Activated CD4-positive, alpha-beta memory T cell treated with anti-CD3 and anti-CD28 coated beads for 36 hours (primary cell): ENCODE results near the gene ZSWIM7. TPM values are rescaled to one million over a fixed set of nuclear protein-coding genes. Genes with fewer than 3 reads are reported as not detected.

Source experiments
- CTCF ChIA-PET: fragments of 350-600 bp; sonication (Branson Sonifier 250); formaldehyde crosslinking; loops from one replicate; lab custom pipeline; 2021; ENCODE audit warnings: antibody characterized with exemption, inconsistent platforms; lab: Charles Lee
- POLR2A ChIA-PET: fragments of 350-600 bp; sonication (Branson Sonifier 250); formaldehyde crosslinking; loops from one replicate; lab custom pipeline; 2021; ENCODE audit warnings: antibody characterized with exemption; lab: Charles Lee
- DNase-seq: peaks from one replicate; pipeline ENCODE4 v3.0.0-alpha.2; 2020
- H3K27ac Mint-ChIP-seq: one replicate; pipeline ENCODE4 v1.8.0; 2021; ENCODE audit warnings: mixed read lengths
- H3K27me3 Mint-ChIP-seq: one replicate; pipeline ENCODE4 v1.8.0; 2021; ENCODE audit warnings: mixed read lengths
- H3K36me3 Mint-ChIP-seq: one replicate; pipeline ENCODE4 v1.8.0; 2021; ENCODE audit warnings: mixed read lengths
- H3K4me1 Mint-ChIP-seq: one replicate; pipeline ENCODE4 v1.8.0; 2021; ENCODE audit warnings: low read depth, mixed read lengths
- H3K4me3 Mint-ChIP-seq: one replicate; pipeline ENCODE4 v1.8.0; 2021; ENCODE audit warnings: mild to moderate bottlenecking, mixed read lengths
- H3K9me3 Mint-ChIP-seq: one replicate; pipeline ENCODE4 v1.8.0; 2021; ENCODE audit warnings: mixed read lengths
- intact Hi-C: fragments of 100-400 bp; cut with micrococcal nuclease; formaldehyde crosslinking; loops from one replicate; pipeline ENCODE4 v1.15.1; 2023
- total RNA-seq, 2 experiments: library from RNA; stranded (reverse); gene quantifications; one replicate each; pipeline ENCODE4 v1.2.3, GENCODE V29; 2021

ZSWIM7 gene
- total RNA-seq, 2 experiments from 2014 or later, result 11.2 to 12.0 TPM

DNA sequence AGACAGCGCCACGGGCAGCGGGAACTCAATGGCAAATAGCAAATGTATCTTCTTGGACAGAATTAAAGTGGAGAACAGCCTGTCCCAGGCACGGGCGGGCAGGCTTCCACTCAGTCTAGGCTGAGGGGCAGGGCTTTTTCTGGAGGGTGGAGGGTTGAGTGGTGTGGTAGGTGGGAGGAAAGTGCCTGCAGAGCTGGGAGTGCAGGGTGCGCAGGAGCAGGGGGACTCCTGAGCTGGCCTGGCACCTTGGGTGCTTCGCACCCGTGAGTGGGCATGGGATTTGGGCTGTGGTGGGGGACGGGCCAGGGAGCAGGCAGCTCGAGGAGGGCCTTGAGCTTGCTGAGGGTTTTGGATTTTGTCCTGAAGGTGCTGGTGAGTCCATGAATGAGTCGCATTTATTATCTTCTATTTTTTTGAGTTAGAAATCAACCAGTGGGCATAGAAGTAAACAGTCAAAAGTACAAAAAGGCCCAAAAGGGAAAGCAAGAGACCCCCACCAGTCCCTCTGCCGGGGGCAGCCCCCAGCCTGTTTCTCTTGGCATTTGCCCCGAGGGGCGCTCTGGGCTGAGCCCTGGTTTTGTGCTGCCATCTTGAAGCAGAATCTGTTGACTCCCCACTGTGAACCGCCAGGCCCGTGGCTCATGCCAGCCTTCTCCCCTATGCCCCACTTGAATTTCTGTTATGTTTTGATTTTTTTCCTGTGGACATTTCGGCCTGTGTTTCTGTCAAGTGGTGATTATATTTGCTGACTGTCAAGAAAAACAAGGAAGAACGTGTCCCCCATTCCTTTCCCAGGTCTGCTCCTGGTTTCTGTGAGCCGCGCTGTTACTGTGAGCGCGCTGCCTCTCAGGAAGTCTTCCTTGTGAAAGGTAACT, 46.4 kb downstream of the ZSWIM7 start:
- Mint-ChIP-seq H3K9me3 (no peaks in the 10 kb centered on the region), H3K4me1 (peaks cover 12% of the 10 kb centered on the region), H3K4me3 (no peak overlapping the region), H3K27ac (no peak overlapping the region), H3K36me3 (no peaks in the 10 kb centered on the region), H3K27me3 (peaks cover 25% of the 10 kb centered on the region)
- ChIA-PET CTCF (no interaction called here), POLR2A (interaction anchor here (1.2 kb wide), 1 partner anchor 46 kb away, joined by 3 read pairs; the partner anchor contains the start of genes TTC19 and ZSWIM7)
- intact Hi-C loops, result loop anchor here (10.0 kb wide), 1 partner anchor 58 kb away; no protein-coding TSS in a partner anchor
- no peak for DNase-seq

DNA sequence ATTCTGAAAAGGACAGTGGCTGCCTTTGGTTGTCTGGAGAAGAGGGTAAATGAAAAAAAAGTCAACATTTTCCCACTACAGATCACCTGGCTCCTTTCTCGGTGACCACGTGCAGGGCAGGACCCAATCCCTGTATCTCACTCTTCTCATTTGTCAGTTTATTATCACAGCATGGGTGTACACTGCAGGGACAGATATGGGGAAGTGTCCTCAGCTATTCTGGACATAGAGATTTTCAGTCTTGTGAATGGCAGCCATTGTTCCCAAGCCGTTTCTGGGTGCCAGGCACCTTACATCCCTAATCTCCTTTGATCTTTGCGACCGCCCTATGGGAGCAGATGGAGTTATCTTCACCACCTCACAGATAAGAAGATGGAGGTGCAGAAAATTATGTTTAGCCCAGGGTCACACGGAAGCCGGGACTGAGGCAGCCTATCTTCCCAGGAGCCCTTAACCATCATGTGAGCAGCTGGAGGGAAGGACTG, 47.4 kb downstream of the ZSWIM7 start:
- no peak for DNase-seq
- ChIA-PET POLR2A (interaction anchor here (1.2 kb wide), 1 partner anchor 47 kb away, joined by 3 read pairs; the partner anchor contains the start of genes TTC19 and ZSWIM7), CTCF (no interaction called here)
- Mint-ChIP-seq H3K9me3 (no peaks in the 10 kb centered on the region), H3K4me1 (peaks cover 4% of the 10 kb centered on the region), H3K4me3 (no peak overlapping the region), H3K36me3 (no peaks in the 10 kb centered on the region), H3K27ac (no peak overlapping the region), H3K27me3 (peaks cover 27% of the 10 kb centered on the region)
- intact Hi-C loops, result loop anchor here (10.0 kb wide), 1 partner anchor 57 kb away; no protein-coding TSS in a partner anchor

DNA sequence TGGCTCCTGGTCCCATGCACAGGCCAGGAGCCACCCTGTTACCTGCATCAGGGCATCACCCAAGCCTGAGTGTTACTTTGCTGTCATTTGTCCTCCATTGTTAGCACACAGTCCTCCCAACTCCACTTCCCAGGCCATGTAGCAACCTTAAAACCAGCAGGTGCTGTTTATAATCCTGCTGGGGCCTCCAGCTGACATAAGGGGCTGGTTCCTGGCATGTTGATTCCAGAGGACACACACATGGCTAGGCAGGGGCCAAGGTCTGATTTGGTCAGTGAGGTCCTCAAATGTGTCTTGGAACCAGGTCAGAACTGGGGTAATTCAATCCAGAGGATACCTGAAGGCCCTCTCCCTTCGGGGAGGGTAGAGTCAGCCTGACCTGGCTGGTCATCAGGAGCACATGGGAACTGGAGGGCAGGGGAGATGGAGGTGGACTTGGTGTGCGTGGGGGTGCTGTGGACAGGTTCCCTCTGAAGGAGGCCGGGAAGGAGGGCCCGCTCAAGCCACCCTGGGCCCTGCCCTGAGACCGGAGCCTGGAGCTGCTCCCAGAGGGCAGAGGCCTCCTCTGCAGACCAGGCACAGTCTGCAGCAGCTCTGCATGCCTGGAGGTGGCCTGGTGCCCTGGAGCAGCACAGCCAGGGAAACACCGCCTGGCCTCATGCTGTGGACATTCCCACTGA, 48.0 kb downstream of the ZSWIM7 start:
- DNase-seq, result no peak
- no peak overlapping the region for H3K4me3 Mint-ChIP-seq
- ChIA-PET POLR2A (no interaction called here), CTCF (no interaction called here)
- H3K27me3 Mint-ChIP-seq, result peaks cover 29% of the 10 kb centered on the region
- no peaks in the 10 kb centered on the region for H3K4me1 Mint-ChIP-seq
- no peaks in the 10 kb centered on the region for H3K9me3 Mint-ChIP-seq
- no peaks in the 10 kb centered on the region for H3K36me3 Mint-ChIP-seq
- H3K27ac Mint-ChIP-seq, result no peak overlapping the region
- intact Hi-C loops, result loop anchor here (10.0 kb wide), 1 partner anchor 57 kb away; no protein-coding TSS in a partner anchor

DNA sequence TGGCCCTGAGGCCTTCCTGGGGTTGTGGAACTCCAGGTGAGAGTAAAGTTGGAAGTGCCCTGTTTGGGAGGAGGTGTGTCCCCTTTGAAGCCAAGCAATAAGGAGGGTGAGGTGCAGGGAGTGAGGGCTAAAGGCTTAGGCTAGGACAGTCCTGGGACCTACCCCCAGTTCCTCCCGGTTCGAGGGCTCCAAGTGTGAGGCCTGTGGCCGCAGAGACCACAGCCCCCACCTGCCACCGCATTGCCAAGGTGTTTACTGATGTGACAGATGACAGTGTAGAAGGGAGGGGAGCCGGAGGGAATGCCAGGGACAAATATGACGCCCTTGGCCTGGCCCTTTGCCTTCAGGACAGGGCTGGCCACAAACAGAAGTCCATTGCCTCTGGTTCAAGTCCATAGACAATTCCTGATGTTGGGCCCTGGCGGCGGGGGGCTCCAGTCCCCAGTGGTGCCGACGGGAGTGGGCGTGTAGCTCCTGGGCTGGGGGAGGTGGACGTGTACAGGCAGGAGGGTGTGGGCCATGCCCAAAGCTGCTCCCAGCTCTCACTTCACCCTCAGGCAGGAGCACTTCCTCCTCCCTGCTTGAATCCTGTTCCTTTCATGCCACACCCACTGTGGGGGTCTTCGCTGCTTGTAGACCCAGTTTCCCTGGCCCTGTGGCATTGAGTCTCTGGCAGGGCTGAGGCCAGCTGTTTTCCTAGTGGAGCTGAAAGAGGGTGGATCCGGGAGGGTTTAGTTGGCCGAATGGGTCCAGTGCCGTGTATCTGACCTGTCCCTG, 51.3 kb downstream of the ZSWIM7 start:
- Mint-ChIP-seq H3K27me3 (peaks cover 32% of the 10 kb centered on the region), H3K9me3 (no peaks in the 10 kb centered on the region), H3K36me3 (no peaks in the 10 kb centered on the region), H3K4me3 (no peak overlapping the region), H3K27ac (no peak overlapping the region), H3K4me1 (peaks cover 9% of the 10 kb centered on the region)
- POLR2A ChIA-PET, result no interaction called here
- no peak for DNase-seq
- intact Hi-C loops, result no loop called here
- CTCF ChIA-PET, result no interaction called here

DNA sequence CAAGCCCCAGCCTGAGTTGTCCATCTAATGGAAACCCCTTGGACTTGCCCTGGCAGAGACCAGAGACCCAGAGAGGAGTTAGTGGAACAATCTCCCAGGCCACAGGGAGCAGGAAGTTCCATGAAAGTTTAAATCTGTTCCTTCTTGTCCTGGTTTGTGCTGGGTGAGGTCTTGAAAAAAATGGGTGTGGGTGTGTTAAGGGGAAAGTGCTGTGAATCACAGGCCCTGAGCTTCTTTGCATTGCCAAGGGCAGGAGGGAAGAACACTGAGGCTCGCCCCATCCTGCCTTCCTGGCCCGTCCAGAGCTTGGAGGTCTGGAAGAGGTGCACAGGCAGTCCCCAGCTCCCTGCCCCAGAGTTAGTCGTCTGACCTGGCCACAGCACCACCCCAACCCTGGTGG, 52.2 kb downstream of the ZSWIM7 start:
- Mint-ChIP-seq H3K27me3 (peaks cover 35% of the 10 kb centered on the region), H3K9me3 (no peaks in the 10 kb centered on the region), H3K36me3 (no peaks in the 10 kb centered on the region), H3K4me3 (no peak overlapping the region), H3K27ac (no peak overlapping the region), H3K4me1 (peaks cover 9% of the 10 kb centered on the region)
- ChIA-PET POLR2A (no interaction called here), CTCF (no interaction called here)
- intact Hi-C loops, result no loop called here
- DNase-seq, result no peak

DNA sequence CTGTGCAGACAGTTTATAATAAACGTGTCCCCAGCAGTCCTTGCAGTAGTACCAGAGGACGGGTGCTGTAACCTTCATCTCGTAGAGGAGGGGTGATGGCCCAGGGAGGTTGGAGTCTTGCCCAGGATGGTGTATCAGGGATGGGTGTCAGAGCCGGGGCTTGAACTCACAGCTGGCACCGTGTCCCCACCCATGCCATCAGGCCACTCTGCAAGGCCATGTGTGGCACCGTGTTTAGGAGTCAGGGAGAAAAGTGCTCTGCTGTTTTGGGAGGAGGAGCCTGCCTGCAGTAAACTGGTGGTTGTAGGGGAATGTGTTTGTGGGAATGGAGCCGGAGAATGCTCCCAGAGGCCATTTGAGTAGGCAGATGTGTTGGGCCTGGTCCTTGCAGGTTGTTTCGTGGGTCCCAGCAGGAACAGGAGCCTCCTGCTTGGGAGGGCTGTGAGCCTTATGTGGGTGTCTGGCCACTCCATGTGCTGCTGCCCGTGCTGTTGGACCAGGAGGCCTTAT, 52.8 kb downstream of the ZSWIM7 start:
- H3K4me3 Mint-ChIP-seq, result no peak overlapping the region
- DNase-seq, result no peak
- H3K4me1 Mint-ChIP-seq, result peaks cover 9% of the 10 kb centered on the region
- no peaks in the 10 kb centered on the region for H3K9me3 Mint-ChIP-seq
- ChIA-PET POLR2A (no interaction called here), CTCF (interaction anchor here (2.8 kb wide), 1 partner anchor 51 kb away, joined by 28 read pairs; the partner anchor contains the start of genes TTC19 and ZSWIM7)
- H3K27me3 Mint-ChIP-seq, result peaks cover 35% of the 10 kb centered on the region
- intact Hi-C loops, result no loop called here
- H3K36me3 Mint-ChIP-seq, result no peaks in the 10 kb centered on the region
- no peak overlapping the region for H3K27ac Mint-ChIP-seq

DNA sequence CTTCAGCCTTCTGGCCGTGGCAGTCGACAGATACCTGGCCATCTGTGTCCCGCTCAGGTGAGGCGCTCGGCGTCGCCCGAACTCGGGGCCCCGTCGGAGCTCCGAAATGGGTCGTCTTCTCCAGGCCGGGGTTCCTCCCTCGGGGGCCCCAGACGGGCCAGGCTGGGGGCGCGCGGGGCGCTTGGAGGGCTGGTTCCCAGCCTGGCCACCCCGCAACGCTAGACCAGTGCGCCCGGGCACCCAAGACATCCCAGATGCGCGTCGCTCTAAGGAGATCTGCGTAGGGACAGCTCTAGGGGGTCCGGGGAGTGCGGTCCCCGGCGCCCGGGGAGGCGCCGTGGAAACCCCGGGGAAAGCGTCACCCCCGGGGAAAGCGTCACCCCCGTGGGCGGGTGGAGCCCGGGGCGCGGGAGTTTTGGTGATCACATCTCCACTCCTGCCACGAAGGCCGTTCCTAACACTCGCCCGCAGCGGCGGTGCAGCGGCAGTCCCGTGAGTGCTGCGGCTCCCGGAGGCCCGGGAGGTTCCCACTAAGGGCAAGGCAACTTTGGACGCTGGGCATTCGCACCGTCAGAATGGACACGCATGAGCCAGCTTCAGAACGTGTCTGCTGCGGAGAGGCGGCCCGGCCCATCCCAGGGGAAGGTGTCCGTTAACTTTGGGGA, 53.8 kb downstream of the ZSWIM7 start:
- POLR2A ChIA-PET, result interaction anchor here (0.6 to 2.3 kb wide), 2 partner anchors 54 to 106 kb away, joined by 3 to 12 read pairs; partner anchors contain the start of genes TTC19 and ZSWIM7
- H3K36me3 Mint-ChIP-seq, result no peaks in the 10 kb centered on the region
- peaks cover 9% of the 10 kb centered on the region for H3K4me1 Mint-ChIP-seq
- intact Hi-C loops, result loop anchor here (1.0 to 2.0 kb wide), 2 partner anchors 13 to 53 kb away; no protein-coding TSS in a partner anchor
- peaks cover 42% of the 10 kb centered on the region for H3K27me3 Mint-ChIP-seq
- no peak overlapping the region for H3K27ac Mint-ChIP-seq
- no peaks in the 10 kb centered on the region for H3K9me3 Mint-ChIP-seq
- H3K4me3 Mint-ChIP-seq, result peak overlapping the region; percentile 63
- CTCF ChIA-PET, result interaction anchor here (0.6 to 2.8 kb wide), 4 partner anchors 11 to 53 kb away, joined by 3 to 28 read pairs (median 4); partner anchors contain the start of genes TTC19 and ZSWIM7
- DNase-seq, result peak; percentile 33

DNA sequence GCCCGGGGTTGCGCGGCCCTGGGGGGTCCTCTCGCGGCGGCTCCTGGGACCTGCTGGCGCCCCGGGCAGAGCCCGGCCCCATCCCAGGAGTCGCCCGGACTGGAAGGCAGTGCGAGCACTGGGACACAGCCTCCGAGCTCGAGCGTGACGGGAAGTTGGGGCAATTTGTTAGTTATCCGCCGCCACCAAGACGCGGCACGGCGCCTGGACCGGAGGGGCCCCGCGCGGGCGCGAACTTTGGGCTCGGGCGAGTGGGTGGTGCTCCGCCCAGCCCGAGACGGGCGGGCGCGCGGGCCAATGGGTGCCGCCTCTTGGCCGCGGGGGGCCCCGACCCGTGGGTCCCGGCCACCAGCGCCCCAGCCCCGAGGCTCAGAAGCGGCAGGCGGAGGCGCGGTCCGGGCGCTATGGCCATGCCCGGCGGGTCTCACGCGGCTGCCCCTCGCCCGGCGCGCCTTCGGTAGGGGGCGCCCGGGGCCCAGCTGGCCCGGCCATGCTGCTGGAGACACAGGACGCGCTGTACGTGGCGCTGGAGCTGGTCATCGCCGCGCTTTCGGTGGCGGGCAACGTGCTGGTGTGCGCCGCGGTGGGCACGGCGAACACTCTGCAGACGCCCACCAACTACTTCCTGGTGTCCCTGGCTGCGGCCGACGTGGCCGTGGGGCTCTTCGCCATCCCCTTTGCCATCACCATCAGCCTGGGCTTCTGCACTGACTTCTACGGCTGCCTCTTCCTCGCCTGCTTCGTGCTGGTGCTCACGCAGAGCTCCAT, 54.6 kb downstream of the ZSWIM7 start, which contains the start of gene ADORA2B:
Gene ADORA2B (plus strand): TSS at position 372 of the 768 bp plus-strand sequence. CDS start 119 bp downstream, at position 491.
- DNase-seq, result peak; percentile 53
- H3K27ac Mint-ChIP-seq, result no peak within 1 kb of the TSS
- ChIA-PET POLR2A (interaction anchor here (0.6 to 2.3 kb wide), 2 partner anchors 55 to 107 kb away, joined by 3 to 12 read pairs; partner anchors contain the start of genes TTC19 and ZSWIM7), CTCF (interaction anchor here (0.6 to 2.8 kb wide), 6 partner anchors 12 to 56 kb away, joined by 3 to 28 read pairs (median 3); partner anchors contain the start of genes TTC19 and ZSWIM7)
- no peaks in the 10 kb centered on the region for H3K9me3 Mint-ChIP-seq
- H3K4me3 Mint-ChIP-seq, result peak within 1 kb of the TSS; percentile 65
- peaks cover 9% of the 10 kb centered on the region for H3K4me1 Mint-ChIP-seq
- H3K27me3 Mint-ChIP-seq, result peaks cover 42% of the 10 kb centered on the region
- intact Hi-C loops, result loop anchor here (1.0 to 2.0 kb wide), 2 partner anchors 14 to 53 kb away; no protein-coding TSS in a partner anchor
- H3K36me3 Mint-ChIP-seq, result no peaks in the 10 kb centered on the region

DNA sequence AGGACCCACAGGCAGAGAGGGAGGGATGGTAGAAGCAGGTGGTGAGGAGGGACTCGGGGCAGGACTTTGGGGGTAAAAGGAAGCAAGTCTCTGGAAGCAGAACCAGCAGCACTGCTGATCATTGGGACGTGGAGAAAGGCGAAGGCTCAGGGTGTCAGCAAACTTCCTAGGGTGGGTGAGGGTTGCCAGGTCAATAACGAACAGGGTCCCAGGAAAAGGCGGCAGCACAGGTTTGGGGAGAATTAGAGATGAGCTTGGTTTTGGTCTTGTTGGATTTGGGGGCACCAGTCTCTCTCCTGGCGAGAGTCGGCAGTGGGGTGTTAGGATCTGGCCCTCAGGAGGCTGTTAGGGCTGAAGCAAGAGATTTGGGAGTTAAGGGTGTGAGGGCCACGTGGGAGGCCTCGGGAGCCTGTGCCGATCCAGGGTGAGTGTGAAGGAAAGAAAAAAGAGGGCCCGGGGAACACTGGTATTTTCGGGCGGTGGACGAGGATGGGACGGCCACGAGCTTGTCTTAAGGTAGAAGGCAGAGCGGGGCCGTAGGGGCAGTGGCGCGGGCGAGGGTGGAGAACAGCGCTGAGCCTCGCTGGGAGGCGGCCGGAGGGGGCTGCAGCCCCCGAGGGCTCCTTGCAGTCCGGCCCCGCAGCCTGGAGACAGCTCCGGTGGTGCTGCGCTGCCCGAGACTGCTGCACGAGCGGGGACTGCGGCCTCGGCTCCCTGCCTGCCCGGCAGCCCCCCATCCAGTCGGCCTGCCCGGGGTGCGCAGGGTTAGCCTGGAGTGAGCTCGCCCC, 55.3 kb downstream of the ZSWIM7 start:
- H3K27me3 Mint-ChIP-seq, result peaks cover 42% of the 10 kb centered on the region
- H3K36me3 Mint-ChIP-seq, result no peaks in the 10 kb centered on the region
- DNase-seq, result no peak
- ChIA-PET CTCF (interaction anchor here (1.0 to 2.8 kb wide), 3 partner anchors 15 to 57 kb away, joined by 3 to 28 read pairs (median 3); partner anchors contain the start of genes TTC19 and ZSWIM7), POLR2A (interaction anchor here (2.3 kb wide), 1 partner anchor 55 kb away, joined by 12 read pairs; the partner anchor contains the start of genes TTC19 and ZSWIM7)
- no peak overlapping the region for H3K27ac Mint-ChIP-seq
- peaks cover 9% of the 10 kb centered on the region for H3K4me1 Mint-ChIP-seq
- H3K9me3 Mint-ChIP-seq, result no peaks in the 10 kb centered on the region
- H3K4me3 Mint-ChIP-seq, result peak overlapping the region; percentile 65
- intact Hi-C loops, result loop anchor here (2.0 kb wide), 1 partner anchor 15 kb away; no protein-coding TSS in a partner anchor
